Measurements from ENCODE around the gene GRAMD1B. TPM values are rescaled to one million over a fixed set of nuclear protein-coding genes. Genes with fewer than 3 reads are reported as not detected.

The GRAMD1B gene
- total and polyA plus RNA-seq, 2 donors (not counting 1 experiment from before 2014, with no cell fraction given): 0.58 to 11.6 TPM

DNA sequence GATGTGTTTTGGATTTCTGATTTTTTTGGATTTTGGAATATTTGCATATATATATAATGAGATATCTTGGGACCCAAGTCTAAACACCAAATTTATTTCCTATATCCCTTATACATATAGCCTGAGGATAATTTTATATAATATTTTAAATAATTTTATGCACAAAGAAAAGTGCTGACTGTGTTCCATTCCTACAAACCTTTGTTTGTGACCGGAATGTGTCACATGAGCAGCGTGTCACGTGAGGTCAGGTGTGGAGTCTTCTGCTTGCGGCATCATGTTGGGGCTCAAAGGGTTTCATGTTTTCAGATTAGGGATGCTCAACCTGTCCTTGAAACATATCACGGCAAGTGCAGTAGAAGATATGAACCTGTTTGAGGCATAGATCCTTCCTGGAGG, 158.8 kb downstream of the GRAMD1B start:
- H3K4me3 Mint-ChIP-seq: no peak overlapping the region
- no peaks in the 10 kb centered on the region for H3K27me3 Mint-ChIP-seq
- no peak for ATAC-seq (ENCODE audit: low read depth)
- no peak overlapping the region for H3K27ac Mint-ChIP-seq
- H3K9me3 Mint-ChIP-seq (ENCODE audit: insufficient read depth): no peaks in the 10 kb centered on the region
- no peaks in the 10 kb centered on the region for H3K36me3 ChIP-seq (replicated peaks in 1 of 2; ENCODE audit: control extremely low read depth in 1 of 2, control insufficient read depth in 1 of 2, extremely low read depth in 1 of 2, insufficient read depth in 2 of 2, low read length in 1 of 2)
- H2AFZ ChIP-seq (ENCODE audit: insufficient read depth, low read depth, low read length, poor library complexity, severe bottlenecking): no peak overlapping the region
- CTCF ChIA-PET: interaction anchor here (0.8 kb wide), 1 partner anchor 12 kb away, joined by 3 read pairs; no protein-coding TSS in a partner anchor
- 100% methylated on average over 5 of the region's 5 CpGs for WGBS (ENCODE audit: insufficient coverage)
- H3K4me2 ChIP-seq (replicated peaks; ENCODE audit: low read depth, low read length, poor library complexity, severe bottlenecking): no peak overlapping the region
- intact Hi-C loops (cut with micrococcal nuclease): no loop called here
- DNase-seq: no peak
- no peaks in the 10 kb centered on the region for H3K9me3 ChIP-seq (ENCODE audit: control extremely low read depth in 1 of 3, control insufficient read depth in 2 of 3, insufficient read depth in 1 of 3, low read length in 2 of 3)
- no peak for TF ChIP-seq EZH2 (IDR thresholded peaks at IDR 0.05; ENCODE audit: borderline replicate concordance, insufficient read depth, low read depth, low read length, poor library complexity, severe bottlenecking)
- TF ChIP-seq, protein P1, sequence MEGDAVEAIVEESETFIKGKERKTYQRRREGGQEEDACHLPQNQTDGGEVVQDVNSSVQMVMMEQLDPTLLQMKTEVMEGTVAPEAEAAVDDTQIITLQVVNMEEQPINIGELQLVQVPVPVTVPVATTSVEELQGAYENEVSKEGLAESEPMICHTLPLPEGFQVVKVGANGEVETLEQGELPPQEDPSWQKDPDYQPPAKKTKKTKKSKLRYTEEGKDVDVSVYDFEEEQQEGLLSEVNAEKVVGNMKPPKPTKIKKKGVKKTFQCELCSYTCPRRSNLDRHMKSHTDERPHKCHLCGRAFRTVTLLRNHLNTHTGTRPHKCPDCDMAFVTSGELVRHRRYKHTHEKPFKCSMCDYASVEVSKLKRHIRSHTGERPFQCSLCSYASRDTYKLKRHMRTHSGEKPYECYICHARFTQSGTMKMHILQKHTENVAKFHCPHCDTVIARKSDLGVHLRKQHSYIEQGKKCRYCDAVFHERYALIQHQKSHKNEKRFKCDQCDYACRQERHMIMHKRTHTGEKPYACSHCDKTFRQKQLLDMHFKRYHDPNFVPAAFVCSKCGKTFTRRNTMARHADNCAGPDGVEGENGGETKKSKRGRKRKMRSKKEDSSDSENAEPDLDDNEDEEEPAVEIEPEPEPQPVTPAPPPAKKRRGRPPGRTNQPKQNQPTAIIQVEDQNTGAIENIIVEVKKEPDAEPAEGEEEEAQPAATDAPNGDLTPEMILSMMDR (IDR thresholded peaks at IDR 0.05): no peak
- H3K27ac ChIP-seq (ENCODE audit: low read length in 2 of 2): no peak overlapping the region
- H3K9ac ChIP-seq (ENCODE audit: low read length): no peak overlapping the region
- H3K27me3 ChIP-seq (replicated peaks in 1 of 4; ENCODE audit: control extremely low read depth in 1 of 4, control insufficient read depth in 3 of 4, insufficient read depth in 4 of 4, low read length in 3 of 4): no peaks in the 10 kb centered on the region
- POLR2A ChIA-PET: no interaction called here
- no peaks in the 10 kb centered on the region for H3K4me1 Mint-ChIP-seq
- H3K4me1 ChIP-seq (ENCODE audit: control insufficient read depth in 2 of 2, insufficient read depth in 2 of 2, low read length in 2 of 2): no peaks in the 10 kb centered on the region
- no peak overlapping the region for H3K4me3 ChIP-seq (ENCODE audit: control extremely low read depth in 1 of 5, extremely low read depth in 1 of 5, insufficient read depth in 1 of 5, low read depth in 2 of 5, low read length in 4 of 5)
- no peaks in the 10 kb centered on the region for H4K20me1 ChIP-seq (ENCODE audit: control insufficient read depth, insufficient read depth, low read length, poor library complexity, severe bottlenecking)
- no peaks in the 10 kb centered on the region for H3K79me2 ChIP-seq (ENCODE audit: control insufficient read depth, insufficient read depth, low read length)

DNA sequence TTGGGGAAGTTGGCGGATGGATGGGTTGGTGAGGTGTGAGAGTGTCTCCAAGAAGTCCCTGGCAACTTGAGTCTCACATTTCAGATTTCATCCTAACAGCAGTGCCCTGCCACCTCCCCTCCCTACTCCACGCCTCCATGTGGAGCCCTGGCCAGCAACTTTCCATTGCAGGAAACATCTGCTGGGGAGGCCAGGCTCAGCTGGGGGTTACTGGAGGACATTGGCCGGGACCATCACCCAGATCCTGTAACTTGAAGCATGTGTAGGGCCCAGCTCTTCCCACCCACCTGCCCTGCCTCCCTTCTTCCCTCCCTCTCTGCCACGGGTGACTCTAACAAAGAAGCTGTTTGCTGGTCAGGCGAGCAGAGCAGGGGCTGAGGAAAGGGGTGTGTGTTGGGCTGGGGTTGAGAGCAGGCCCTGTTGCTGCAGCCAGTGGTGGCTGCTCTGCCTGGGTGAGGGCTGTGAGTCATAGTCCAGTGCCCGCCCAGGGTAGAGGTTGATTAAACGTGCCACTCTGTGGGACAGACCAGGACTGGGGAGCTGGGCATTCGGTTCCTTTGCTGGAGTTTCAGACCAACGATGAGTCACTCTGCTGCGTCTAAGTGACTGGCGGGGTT, 160.3 kb downstream of the GRAMD1B start:
- no peaks in the 10 kb centered on the region for H3K4me1 ChIP-seq (ENCODE audit: control insufficient read depth in 2 of 2, insufficient read depth in 2 of 2, low read length in 2 of 2)

More for the DNA sequence above, 160.3 kb downstream of the GRAMD1B start:
- H3K27ac ChIP-seq (ENCODE audit: low read length in 2 of 2): no peak overlapping the region
- ChIA-PET CTCF (interaction anchor here (1.3 kb wide), 1 partner anchor 11 kb away, joined by 7 read pairs; no protein-coding TSS in a partner anchor), POLR2A (no interaction called here)
- DNase-seq: no peak
- H2AFZ ChIP-seq (ENCODE audit: insufficient read depth, low read depth, low read length, poor library complexity, severe bottlenecking): no peak overlapping the region
- no peaks in the 10 kb centered on the region for H3K9me3 ChIP-seq (ENCODE audit: control extremely low read depth in 1 of 3, control insufficient read depth in 2 of 3, insufficient read depth in 1 of 3, low read length in 2 of 3)
- no peak overlapping the region for H3K9ac ChIP-seq (ENCODE audit: low read length)
- no peaks in the 10 kb centered on the region for H3K9me3 Mint-ChIP-seq (ENCODE audit: insufficient read depth)
- H3K79me2 ChIP-seq (ENCODE audit: control insufficient read depth, insufficient read depth, low read length): no peaks in the 10 kb centered on the region
- no peaks in the 10 kb centered on the region for H3K36me3 ChIP-seq (replicated peaks in 1 of 2; ENCODE audit: control extremely low read depth in 1 of 2, control insufficient read depth in 1 of 2, extremely low read depth in 1 of 2, insufficient read depth in 2 of 2, low read length in 1 of 2)
- no peak overlapping the region for H3K4me3 ChIP-seq (ENCODE audit: control extremely low read depth in 1 of 5, extremely low read depth in 1 of 5, insufficient read depth in 1 of 5, low read depth in 2 of 5, low read length in 4 of 5)
- H3K4me3 Mint-ChIP-seq: no peak overlapping the region
- no peaks in the 10 kb centered on the region for H3K4me1 Mint-ChIP-seq
- no peak overlapping the region for H3K27ac Mint-ChIP-seq
- no peaks in the 10 kb centered on the region for H3K27me3 Mint-ChIP-seq
- no peak overlapping the region for H3K4me2 ChIP-seq (replicated peaks; ENCODE audit: low read depth, low read length, poor library complexity, severe bottlenecking)
- TF ChIP-seq, protein P1 (IDR thresholded peaks at IDR 0.05): no peak
- no peak for TF ChIP-seq EZH2 (IDR thresholded peaks at IDR 0.05; ENCODE audit: borderline replicate concordance, insufficient read depth, low read depth, low read length, poor library complexity, severe bottlenecking)
- H4K20me1 ChIP-seq (ENCODE audit: control insufficient read depth, insufficient read depth, low read length, poor library complexity, severe bottlenecking): no peaks in the 10 kb centered on the region
- 91% methylated on average over 9 of the region's 11 CpGs for WGBS (ENCODE audit: insufficient coverage)
- intact Hi-C loops (cut with micrococcal nuclease): no loop called here
- no peaks in the 10 kb centered on the region for H3K27me3 ChIP-seq (replicated peaks in 1 of 4; ENCODE audit: control extremely low read depth in 1 of 4, control insufficient read depth in 3 of 4, insufficient read depth in 4 of 4, low read length in 3 of 4)
- no peak for ATAC-seq (ENCODE audit: low read depth)
